Esophagus squamous epithelium (tissue), 5 donors: ENCODE results near the gene DMAP1. TPM values are rescaled to one million over a fixed set of nuclear protein-coding genes. Genes with fewer than 3 reads are reported as not detected.

Experiments used
- DNase-seq: peaks from one replicate; lab custom pipeline; 2025; lab: John Stamatoyannopoulos, UW
- H3K27ac ChIP-seq, 4 donors: fragments of 200-600 bp; sonication (generic); one replicate each; pipeline ENCODE4 v1.5.1; 2016 to 2019; ENCODE audit warnings: mild to moderate bottlenecking in 1 of 4
- H3K27me3 ChIP-seq, 4 donors: fragments of 200-600 bp; sonication (generic); 1 replicate in 3 of 4; 2 replicates in 1 of 4; pipeline versions ENCODE4 v1.5.1 to v1.6.0; 2017 to 2021; ENCODE audit warnings: antibody characterized with exemption in 1 of 4
- H3K36me3 ChIP-seq, 3 donors: fragments of 200-600 bp; sonication (generic); one replicate each; pipeline ENCODE4 v1.5.1; 2016 to 2019
- H3K4me1 ChIP-seq, 3 donors: fragments of 200-600 bp; sonication (generic); one replicate each; pipeline ENCODE4 v1.5.1; 2017 to 2019
- H3K4me3 ChIP-seq, 4 donors: fragments of 200-600 bp; sonication (generic); 1 replicate in 3 of 4; 2 replicates in 1 of 4; pipeline ENCODE4 v1.5.1; 2016 to 2019; ENCODE audit warnings: mild to moderate bottlenecking in 2 of 4, moderate library complexity in 1 of 4
- H3K9me3 ChIP-seq, 3 donors: fragments of 200-600 bp; sonication (generic); one replicate each; pipeline ENCODE4 v1.5.1; 2016 to 2019
- CTCF ChIP-seq, 6 experiments: fragments of 450-650 bp in 4 of 6; fragments of 200-600 bp in 2 of 6; sonication (generic) in 2 of 6; IDR thresholded peaks; one replicate each; pipeline ENCODE4 v1.5.1; 2016 to 2019; ENCODE audit warnings: antibody characterized with exemption in 6 of 6, mild to moderate bottlenecking in 4 of 6, moderate library complexity in 4 of 6
- POLR2A ChIP-seq, 4 donors: fragments of 450-650 bp; IDR thresholded peaks; one replicate each; pipeline ENCODE4 v1.6.1; 2017; ENCODE audit warnings: antibody characterized with exemption in 4 of 4, mild to moderate bottlenecking in 4 of 4, moderate library complexity in 3 of 4
- WGBS, 2 donors: methylation state at CpG; one replicate each; pipeline ENCODE4 v1.1.5; 2018; 5-methylcytosine and 5-hydroxymethylcytosine counted together
- intact Hi-C: fragments of 100-400 bp; cut with DNase I; formaldehyde crosslinking; loops from one replicate; pipeline ENCODE4 v1.15.0; 2022
- total RNA-seq, 4 donors: library from RNA; depleted of rRNA; stranded (reverse); fragments of >200 nt; gene quantifications; one replicate each; pipeline ENCODE4 v1.1.0, GENCODE V29; 2016
- donor health status: DM: yes; HTN: yes; CAD: no.

The DMAP1 gene
- total RNA-seq, 4 donors from 2014 or later: 19.2 to 45.2 (median 22.0) TPM

GRCh38 chr1:44240802-44241671 is 27.8 kb downstream of the DMAP1 start:
- no peaks in the 10 kb centered on the region for H3K9me3 ChIP-seq
- 84 to 89% methylated on average over 7 to 8 of the region's 9 CpGs for WGBS, 2 donors
- peak overlapping the region; percentile 69 to 87 (median 80) for H3K27ac ChIP-seq
- no peaks in the 10 kb centered on the region for H3K27me3 ChIP-seq
- no peak for DNase-seq
- H3K4me3 ChIP-seq: no peak overlapping the region
- H3K4me1 ChIP-seq: peaks cover 0 to 40% (median 0%) of the 10 kb centered on the region in 3 donors
- TF ChIP-seq POLR2A (IDR thresholded peaks at IDR 0.05) (no peak), CTCF (IDR thresholded peaks at IDR 0.05) (no peak)
- H3K36me3 ChIP-seq: peaks cover 0 to 30% (median 8%) of the 10 kb centered on the region in 3 donors
- intact Hi-C loops: no loop called here

GRCh38 chr1:44242746-44243145 is 29.5 kb downstream of the DMAP1 start:
- WGBS, 2 donors: 89 to 98% methylated on average over 8 to 16 of the region's 16 CpGs

GRCh38 chr1:44243782-44244495 is 30.7 kb downstream of the DMAP1 start:
- no peak for TF ChIP-seq POLR2A (IDR thresholded peaks at IDR 0.05)
- TF ChIP-seq CTCF (IDR thresholded peaks at IDR 0.05): no peak
- Histone ChIP-seq H3K27me3 (no peaks in the 10 kb centered on the region), H3K27ac (no peak overlapping the region), H3K4me1 (peaks cover 0 to 26% (median 0%) of the 10 kb centered on the region in 3 donors), H3K4me3 (no peak overlapping the region), H3K9me3 (no peaks in the 10 kb centered on the region), H3K36me3 (peaks cover 0 to 48% (median 8%) of the 10 kb centered on the region in 3 donors)
- 92 to 94% methylated on average over 3 to 6 of the region's 7 CpGs for WGBS, 2 donors
- DNase-seq: no peak
- intact Hi-C loops: no loop called here

More at GRCh38 chr1:44242746-44243145, 29.5 kb downstream of the DMAP1 start:
- Histone ChIP-seq H3K9me3 (no peaks in the 10 kb centered on the region), H3K4me1 (peaks cover 0 to 38% (median 0%) of the 10 kb centered on the region in 3 donors), H3K27me3 (no peaks in the 10 kb centered on the region), H3K36me3 (peaks cover 0 to 46% (median 8%) of the 10 kb centered on the region in 3 donors), H3K4me3 (no peak overlapping the region), H3K27ac (peak overlapping the region in 3 of 4 donors; percentile 32 to 84 (median 75))
- intact Hi-C loops: no loop called here
- no peak for DNase-seq
- TF ChIP-seq CTCF (IDR thresholded peaks at IDR 0.05): no peak
- TF ChIP-seq POLR2A (IDR thresholded peaks at IDR 0.05): no peak

- peaks cover 0 to 48% (median 8%) of the 10 kb centered on the region in 3 donors for H3K36me3 ChIP-seq
- DNase-seq: no peak
- intact Hi-C loops: no loop called here
- no peaks in the 10 kb centered on the region for H3K27me3 ChIP-seq
- 83 to 100% methylated on average over 2 to 6 of the region's 9 CpGs for WGBS, 2 donors
- no peaks in the 10 kb centered on the region for H3K9me3 ChIP-seq
- TF ChIP-seq CTCF (IDR thresholded peaks at IDR 0.05) (no peak), POLR2A (IDR thresholded peaks at IDR 0.05) (no peak)
- H3K4me3 ChIP-seq: no peak overlapping the region
- H3K27ac ChIP-seq: no peak overlapping the region
- H3K4me1 ChIP-seq: peaks cover 0 to 16% (median 0%) of the 10 kb centered on the region in 3 donors
Measured at GRCh38 chr1:44244986-44245385, 31.7 kb downstream of the DMAP1 start.
